Astrocyte of the cerebellum (primary cell): ENCODE measurements around the gene WDR93.

Experiments
- DNase-seq: peaks from one replicate; pipeline ENCODE4 v3.0.0-alpha.2; 2011; ENCODE audit warnings: low read depth
- H3K4me3 ChIP-seq: 2 replicates; pipeline ENCODE4 v1.5.1; 2011; ENCODE audit warnings: mild to moderate bottlenecking, low read depth, low read length, moderate library complexity
- in situ Hi-C: cut with HindIII; loops from 2 replicates; pipeline ENCODE4 v1.10.0; 2017; ENCODE audit warnings: low sequenced_read_pairs
- TF ChIP-seq, protein P1 (sequence below): IDR thresholded peaks from 2 replicates; pipeline ENCODE4 v1.5.1; 2012; ENCODE audit warnings: low read length, low read depth, moderate library complexity, mild to moderate bottlenecking; ENCODE audit errors: missing control alignments

Gene WDR93

DNA sequence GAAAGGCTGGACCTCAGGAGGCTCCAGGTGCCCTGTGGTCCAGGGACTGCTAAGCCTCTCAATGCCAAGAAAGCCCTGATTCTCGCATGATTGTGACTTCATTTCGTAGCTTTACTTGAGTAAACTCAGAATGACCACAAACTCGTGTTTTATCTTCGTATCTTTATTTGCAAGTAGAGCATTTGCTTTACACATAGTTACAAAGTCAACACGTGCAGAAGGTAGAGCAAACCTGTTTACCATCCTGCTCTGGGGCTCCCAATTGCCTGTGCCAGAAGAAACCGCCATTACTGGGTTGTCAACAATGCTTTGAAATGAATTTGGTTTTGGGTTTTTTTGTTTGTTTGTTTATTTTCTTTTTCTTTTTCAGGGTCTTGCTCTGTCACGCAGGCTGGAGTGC, 66.3 kb downstream of the WDR93 start:
- H3K4me3 ChIP-seq, result no peak overlapping the region
- DNase-seq, result no peak
- TF ChIP-seq, protein P1, sequence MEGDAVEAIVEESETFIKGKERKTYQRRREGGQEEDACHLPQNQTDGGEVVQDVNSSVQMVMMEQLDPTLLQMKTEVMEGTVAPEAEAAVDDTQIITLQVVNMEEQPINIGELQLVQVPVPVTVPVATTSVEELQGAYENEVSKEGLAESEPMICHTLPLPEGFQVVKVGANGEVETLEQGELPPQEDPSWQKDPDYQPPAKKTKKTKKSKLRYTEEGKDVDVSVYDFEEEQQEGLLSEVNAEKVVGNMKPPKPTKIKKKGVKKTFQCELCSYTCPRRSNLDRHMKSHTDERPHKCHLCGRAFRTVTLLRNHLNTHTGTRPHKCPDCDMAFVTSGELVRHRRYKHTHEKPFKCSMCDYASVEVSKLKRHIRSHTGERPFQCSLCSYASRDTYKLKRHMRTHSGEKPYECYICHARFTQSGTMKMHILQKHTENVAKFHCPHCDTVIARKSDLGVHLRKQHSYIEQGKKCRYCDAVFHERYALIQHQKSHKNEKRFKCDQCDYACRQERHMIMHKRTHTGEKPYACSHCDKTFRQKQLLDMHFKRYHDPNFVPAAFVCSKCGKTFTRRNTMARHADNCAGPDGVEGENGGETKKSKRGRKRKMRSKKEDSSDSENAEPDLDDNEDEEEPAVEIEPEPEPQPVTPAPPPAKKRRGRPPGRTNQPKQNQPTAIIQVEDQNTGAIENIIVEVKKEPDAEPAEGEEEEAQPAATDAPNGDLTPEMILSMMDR, result no peak
- in situ Hi-C loops, result no loop called here

DNA sequence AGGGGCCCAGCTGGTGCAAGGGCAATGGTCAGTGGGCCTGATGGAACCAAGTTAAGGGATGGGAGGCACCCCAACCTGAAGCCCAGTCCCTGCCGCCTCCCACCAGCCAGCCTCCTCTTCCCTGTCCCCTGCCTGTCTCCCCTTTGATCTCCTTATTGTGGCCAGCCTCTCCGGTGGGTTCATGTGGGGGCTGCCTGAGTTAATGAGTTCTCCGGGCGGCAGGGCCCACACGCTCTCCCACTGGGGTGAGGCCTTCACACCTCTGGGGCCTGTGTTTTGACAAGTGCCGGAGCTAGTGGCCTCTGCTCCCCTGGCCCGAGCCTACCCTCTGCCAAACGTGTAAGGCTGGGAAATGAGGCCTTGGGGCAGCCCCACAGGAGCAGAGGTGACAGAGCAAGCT, 67.7 kb downstream of the WDR93 start:
- TF ChIP-seq, protein P1, result no peak
- in situ Hi-C loops, result no loop called here
- DNase-seq, result no peak

DNA sequence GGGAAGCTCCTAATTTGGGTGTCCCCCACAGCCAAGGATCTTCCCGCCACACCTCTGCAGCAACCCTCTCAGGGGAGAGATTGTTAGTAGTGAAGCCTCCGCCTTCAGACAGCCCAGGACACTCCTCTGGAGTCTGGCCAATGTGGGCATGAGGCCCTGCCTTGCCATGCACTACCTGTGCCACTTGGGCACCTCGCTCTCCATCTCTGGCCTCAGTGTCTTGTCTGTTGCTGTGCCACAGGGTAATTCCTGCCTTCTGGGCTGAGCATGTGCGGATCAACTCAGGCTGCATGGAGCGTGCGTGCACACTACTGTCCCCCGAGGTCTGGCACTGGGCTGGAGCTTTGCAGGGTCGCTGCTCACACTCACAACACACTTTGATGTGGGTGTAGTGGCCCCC, 68.4 kb downstream of the WDR93 start:
- in situ Hi-C loops, result no loop called here
- TF ChIP-seq, protein P1, result no peak

More for the DNA sequence above, 67.7 kb downstream of the WDR93 start:
- H3K4me3 ChIP-seq, result no peak overlapping the region

DNA sequence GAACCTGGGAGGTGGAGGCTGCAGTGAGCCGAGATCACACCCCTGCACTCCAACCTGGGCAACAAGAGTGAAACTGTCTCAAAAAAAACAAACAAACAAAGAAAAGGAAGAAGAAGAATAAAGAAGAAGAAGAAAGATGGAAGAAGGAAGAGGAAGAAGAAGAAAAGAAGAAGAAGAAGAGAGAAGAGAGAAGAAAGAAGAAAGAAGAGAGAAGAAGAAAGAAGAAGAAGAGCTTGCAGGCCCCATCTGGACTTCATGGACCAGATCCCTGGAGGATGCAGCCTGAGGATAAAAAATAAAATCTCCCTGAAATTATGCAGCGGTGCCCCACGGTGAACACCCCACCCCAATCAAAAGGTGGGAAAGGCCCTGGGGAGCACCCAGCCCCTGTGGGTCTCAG, 69.2 kb downstream of the WDR93 start:
- DNase-seq, result no peak
- in situ Hi-C loops, result no loop called here
- TF ChIP-seq, protein P1, result no peak
- H3K4me3 ChIP-seq, result no peak overlapping the region

More for the DNA sequence above, 68.4 kb downstream of the WDR93 start:
- no peak overlapping the region for H3K4me3 ChIP-seq
- no peak for DNase-seq

DNA sequence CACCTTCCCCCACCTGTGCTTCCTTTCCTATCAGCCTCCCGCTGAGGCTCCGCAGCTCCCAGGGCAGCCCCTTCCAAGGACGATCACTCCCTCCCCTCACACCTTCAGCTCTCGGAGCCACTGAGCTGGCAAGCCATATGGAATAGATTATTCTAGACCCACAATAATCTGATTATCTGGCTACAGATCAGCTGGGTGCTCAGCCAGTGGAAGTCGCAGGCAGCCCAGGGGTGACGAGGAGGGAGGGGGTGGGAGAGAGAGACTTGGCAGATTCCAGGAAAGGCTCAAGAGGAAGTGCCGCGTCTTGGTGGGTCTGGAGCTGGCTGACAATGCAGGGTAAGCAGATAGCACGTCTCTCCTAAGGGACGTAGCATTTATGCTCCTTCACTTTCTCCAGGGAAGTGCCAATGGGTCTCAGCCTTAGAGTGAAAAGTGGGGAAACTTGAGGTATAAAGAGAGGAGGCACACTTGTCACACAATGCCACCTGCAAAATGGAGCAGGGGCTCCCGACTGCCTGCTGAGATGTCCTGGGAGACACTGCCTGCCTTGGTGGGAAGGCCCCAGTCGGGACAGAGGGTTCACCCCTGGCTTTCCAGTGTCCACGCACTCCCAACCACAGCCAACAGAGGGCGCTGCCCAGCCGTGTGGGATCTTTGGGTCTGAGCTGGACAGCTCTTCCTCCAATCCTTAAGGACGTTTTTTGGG, 69.8 kb downstream of the WDR93 start:
- peak; percentile 37 for DNase-seq
- H3K4me3 ChIP-seq, result no peak overlapping the region
- TF ChIP-seq, protein P1, result peak; percentile 98
- in situ Hi-C loops, result no loop called here

DNA sequence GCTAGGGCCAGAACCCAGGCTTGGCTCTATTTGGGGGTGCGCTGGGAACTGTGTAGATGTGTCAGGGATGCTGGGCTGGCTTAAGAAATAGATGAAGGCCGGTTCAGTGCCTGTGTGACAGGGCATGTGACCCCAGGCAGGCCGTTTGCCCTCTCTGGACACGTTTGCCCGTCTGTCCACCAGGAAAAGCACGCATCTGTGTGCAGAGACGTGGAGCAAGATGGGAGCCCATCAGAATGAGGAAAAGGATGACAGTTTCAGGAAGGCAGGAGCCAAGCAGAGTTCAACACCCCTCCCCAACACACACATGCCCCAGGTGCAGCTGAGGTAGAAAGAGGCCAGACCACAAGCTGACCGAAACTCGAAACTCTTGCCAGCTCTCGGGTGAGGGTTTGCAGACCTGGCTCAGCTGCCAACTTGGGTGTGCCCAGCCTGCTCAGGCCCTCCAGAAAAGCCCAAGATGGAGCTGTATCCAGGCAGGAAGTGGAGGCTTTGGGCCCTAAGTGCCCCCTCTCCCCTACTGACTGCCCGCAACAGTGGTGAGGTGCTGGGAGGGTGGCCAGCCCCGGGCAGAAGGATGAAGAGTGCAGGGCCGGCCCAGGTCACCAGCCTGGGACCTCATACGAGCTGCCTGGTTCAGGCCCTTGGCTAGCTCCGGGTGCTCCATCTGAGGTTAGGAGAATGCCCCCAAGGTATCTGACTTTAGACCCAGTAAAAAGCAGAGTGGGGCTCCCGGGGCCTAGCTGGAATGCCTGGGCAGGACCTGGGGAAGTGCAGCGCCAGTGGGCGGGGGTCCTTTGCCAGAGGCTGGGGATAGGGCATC, 70.6 kb downstream of the WDR93 start:
- in situ Hi-C loops, result no loop called here

More for the DNA sequence above, 70.6 kb downstream of the WDR93 start:
- TF ChIP-seq, protein P1, result no peak
- no peak overlapping the region for H3K4me3 ChIP-seq
- no peak for DNase-seq
